Endothelial cell of umbilical vein (primary cell): ENCODE results near the gene ZNF629.

Experiments
- CTCF ChIP-seq, 2 donors: IDR thresholded peaks; 1 replicate in 1 of 2; 2 replicates in 1 of 2; pipeline ENCODE4 v1.5.1; 2011; ENCODE audit warnings: low read length in 2 of 2, mild to moderate bottlenecking in 2 of 2, moderate library complexity in 2 of 2, control low read depth in 1 of 2, inconsistent platforms in 1 of 2, low read depth in 1 of 2; ENCODE audit not compliant: insufficient read depth in 1 of 2; ENCODE audit errors: extremely low read depth in 1 of 2
- EZH2 ChIP-seq: IDR thresholded peaks from 2 replicates; pipeline ENCODE4 v1.6.1; 2012; ENCODE audit warnings: borderline replicate concordance, low read depth, mild to moderate bottlenecking, moderate library complexity, low read length, inconsistent platforms; ENCODE audit not compliant: severe bottlenecking
- GATA2 ChIP-seq: IDR thresholded peaks from 2 replicates; pipeline ENCODE4 v1.7.0; 2011; ENCODE audit warnings: low read depth, mild to moderate bottlenecking, moderate library complexity, mixed read lengths, low read length; ENCODE audit not compliant: insufficient read length, insufficient read depth
- POLR2A ChIP-seq: IDR thresholded peaks from 2 replicates; pipeline ENCODE4 v1.6.1; 2012; ENCODE audit warnings: low read depth, mild to moderate bottlenecking, control low read depth, low read length
- POLR2AphosphoS5 ChIP-seq: IDR thresholded peaks from 2 replicates; pipeline ENCODE4 v1.6.1; 2012; ENCODE audit warnings: low read depth, mild to moderate bottlenecking, control low read depth, low read length, moderate library complexity; ENCODE audit not compliant: insufficient read depth

GRCh38 chr16:30750876-30751465, 36.0 kb downstream of the ZNF629 start:
- TF ChIP-seq CTCF (IDR thresholded peaks at IDR 0.05; ENCODE audit: extremely low read depth in 1 of 2, insufficient read depth in 1 of 2, low read depth in 1 of 2, low read length in 2 of 2), result no peak
- no peak for TF ChIP-seq POLR2A
- TF ChIP-seq EZH2, result no peak
- TF ChIP-seq POLR2AphosphoS5, result no peak
- no peak for TF ChIP-seq GATA2
